Measurements from ENCODE around the gene KIAA1614.

Gene KIAA1614

GRCh38 chr1:180912801-180913565, at the start of gene KIAA1614:
Gene KIAA1614, plus strand, starts transcription at chr1:180912897. Its CDS starts 347 bp downstream, at chr1:180913244.
- DNase-seq (ENCODE audit: low spot score) (peak; percentile 61), FAIRE-seq (no peak)

- peak; percentile 26 for DNase-seq (ENCODE audit: low spot score)
- no peak for FAIRE-seq
These were observed 49.4 kb upstream of the KIAA1614 start for GRCh38 chr1:180863158-180863775.

- DNase-seq (ENCODE audit: low spot score) = peak; percentile 43
- FAIRE-seq = no peak
These were observed 30.7 kb upstream of the KIAA1614 start for GRCh38 chr1:180881806-180882509.

- FAIRE-seq (no peak), DNase-seq (ENCODE audit: low spot score) (no peak)
These were observed 28.0 kb upstream of the KIAA1614 start for GRCh38 chr1:180884588-180885300.

GRCh38 chr1:180886338-180886737, 26.4 kb upstream of the KIAA1614 start:
- no peak for FAIRE-seq
- no peak for DNase-seq (ENCODE audit: low spot score)

- FAIRE-seq (no peak), DNase-seq (ENCODE audit: low spot score) (no peak)
These were observed 24.9 kb upstream of the KIAA1614 start for GRCh38 chr1:180887841-180888240.

GRCh38 chr1:180888870-180889269, 23.8 kb upstream of the KIAA1614 start:
- DNase-seq (ENCODE audit: low spot score) (no peak), FAIRE-seq (no peak)

GRCh38 chr1:180889325-180889724, 23.4 kb upstream of the KIAA1614 start:
- no peak for FAIRE-seq
- no peak for DNase-seq (ENCODE audit: low spot score)

GRCh38 chr1:180892272-180892671, 20.4 kb upstream of the KIAA1614 start:
- FAIRE-seq (no peak), DNase-seq (ENCODE audit: low spot score) (no peak)

- no peak for DNase-seq (ENCODE audit: low spot score)
- FAIRE-seq = no peak
These were observed 20.0 kb upstream of the KIAA1614 start for GRCh38 chr1:180892675-180893074.

- no peak for FAIRE-seq
- no peak for DNase-seq (ENCODE audit: low spot score)
These were observed 19.1 kb upstream of the KIAA1614 start for GRCh38 chr1:180893614-180894013.

- FAIRE-seq (no peak), DNase-seq (ENCODE audit: low spot score) (no peak)
These were observed 16.5 kb upstream of the KIAA1614 start for GRCh38 chr1:180896161-180896560.

- DNase-seq (ENCODE audit: low spot score) (no peak), FAIRE-seq (no peak)
These were observed 14.1 kb upstream of the KIAA1614 start for GRCh38 chr1:180898441-180899219.

- DNase-seq (ENCODE audit: low spot score) (no peak), FAIRE-seq (no peak)
These were observed 13.4 kb upstream of the KIAA1614 start for GRCh38 chr1:180899262-180899661.

- FAIRE-seq (no peak), DNase-seq (ENCODE audit: low spot score) (no peak)
These were observed 11.4 kb upstream of the KIAA1614 start for GRCh38 chr1:180901076-180901990.

GRCh38 chr1:180902541-180902940, 10.2 kb upstream of the KIAA1614 start:
- DNase-seq (ENCODE audit: low spot score) = no peak
- no peak for FAIRE-seq

- DNase-seq (ENCODE audit: low spot score) = no peak
- FAIRE-seq = no peak
These were observed 6.8 kb upstream of the KIAA1614 start for GRCh38 chr1:180905927-180906326.

- no peak for FAIRE-seq
- no peak for DNase-seq (ENCODE audit: low spot score)
These were observed 6.2 kb upstream of the KIAA1614 start for GRCh38 chr1:180906511-180906910.

GRCh38 chr1:180907313-180908055, 5.2 kb upstream of the KIAA1614 start:
- DNase-seq (ENCODE audit: low spot score) (no peak), FAIRE-seq (no peak)

Data from urothelium cell line (cell line).